Measurements from ENCODE around the gene TMEM181. TPM values are rescaled to one million over a fixed set of nuclear protein-coding genes. Genes with fewer than 3 reads are reported as not detected.

The TMEM181 gene
- total and polyA plus RNA-seq, 2 donors (not counting 1 experiment from before 2014, with no cell fraction given) = 35.6 to 36.0 TPM

GRCh38 chr6:158586652-158587051 lies 26.8 kb downstream of the TMEM181 start:
- Histone ChIP-seq H3K4me1 (ENCODE audit: control insufficient read depth, extremely low read depth, insufficient read depth, low read length) (no peaks in the 10 kb centered on the region), H3K9ac (ENCODE audit: insufficient read depth, low read length) (no peak overlapping the region), H3K79me2 (ENCODE audit: control insufficient read depth, insufficient read depth, low read length) (no peaks in the 10 kb centered on the region), H4K20me1 (ENCODE audit: control insufficient read depth, extremely low read depth, insufficient read depth, low read length) (no peaks in the 10 kb centered on the region), H3K36me3 (ENCODE audit: control insufficient read depth, insufficient read depth, low read length) (peaks cover 20% of the 10 kb centered on the region), H3K27me3 (ENCODE audit: control insufficient read depth, insufficient read depth, low read length) (no peaks in the 10 kb centered on the region), H3K9me3 (ENCODE audit: control insufficient read depth, insufficient read depth, low read depth, low read length) (no peaks in the 10 kb centered on the region), H3K4me2 (ENCODE audit: extremely low read depth, insufficient read depth, low read length) (no peak overlapping the region), H3K27ac (ENCODE audit: insufficient read depth, low read length) (no peak overlapping the region), H3K4me3 (replicated peaks in 1 of 4; ENCODE audit: control extremely low read depth in 1 of 4, insufficient read depth in 1 of 4, low read depth in 3 of 4, low read length in 4 of 4) (no peak overlapping the region), H2AFZ (ENCODE audit: low read length) (no peak overlapping the region)
- TF ChIP-seq CTCF (conservative IDR thresholded peaks at IDR 0.05 in 1 of 2, IDR thresholded peaks at IDR 0.05 in 1 of 2; ENCODE audit: low read depth in 1 of 2, low read length in 2 of 2) = no peak
- no peak for TF ChIP-seq EZH2 (IDR thresholded peaks at IDR 0.05; ENCODE audit: low read length, missing control alignments)
- no peak for DNase-seq (ENCODE audit: low read depth in 2 of 2)

GRCh38 chr6:158589366-158589765 lies 29.5 kb downstream of the TMEM181 start:
- no peaks in the 10 kb centered on the region for H3K9me3 ChIP-seq (ENCODE audit: control insufficient read depth, insufficient read depth, low read depth, low read length)
- no peaks in the 10 kb centered on the region for H3K79me2 ChIP-seq (ENCODE audit: control insufficient read depth, insufficient read depth, low read length)
- H3K9ac ChIP-seq (ENCODE audit: insufficient read depth, low read length) = no peak overlapping the region
- no peaks in the 10 kb centered on the region for H3K27me3 ChIP-seq (ENCODE audit: control insufficient read depth, insufficient read depth, low read length)
- TF ChIP-seq EZH2 (IDR thresholded peaks at IDR 0.05; ENCODE audit: low read length, missing control alignments) (no peak), CTCF (conservative IDR thresholded peaks at IDR 0.05 in 1 of 2, IDR thresholded peaks at IDR 0.05 in 1 of 2; ENCODE audit: low read depth in 1 of 2, low read length in 2 of 2) (no peak)
- H3K27ac ChIP-seq (ENCODE audit: insufficient read depth, low read length) = no peak overlapping the region
- no peak overlapping the region for H2AFZ ChIP-seq (ENCODE audit: low read length)
- H3K4me1 ChIP-seq (ENCODE audit: control insufficient read depth, extremely low read depth, insufficient read depth, low read length) = no peaks in the 10 kb centered on the region
- no peak overlapping the region for H3K4me3 ChIP-seq (replicated peaks in 1 of 4; ENCODE audit: control extremely low read depth in 1 of 4, insufficient read depth in 1 of 4, low read depth in 3 of 4, low read length in 4 of 4)
- no peaks in the 10 kb centered on the region for H4K20me1 ChIP-seq (ENCODE audit: control insufficient read depth, extremely low read depth, insufficient read depth, low read length)
- DNase-seq (ENCODE audit: low read depth in 2 of 2) = no peak
- peaks cover 20% of the 10 kb centered on the region for H3K36me3 ChIP-seq (ENCODE audit: control insufficient read depth, insufficient read depth, low read length)
- no peak overlapping the region for H3K4me2 ChIP-seq (ENCODE audit: extremely low read depth, insufficient read depth, low read length)

DNA sequence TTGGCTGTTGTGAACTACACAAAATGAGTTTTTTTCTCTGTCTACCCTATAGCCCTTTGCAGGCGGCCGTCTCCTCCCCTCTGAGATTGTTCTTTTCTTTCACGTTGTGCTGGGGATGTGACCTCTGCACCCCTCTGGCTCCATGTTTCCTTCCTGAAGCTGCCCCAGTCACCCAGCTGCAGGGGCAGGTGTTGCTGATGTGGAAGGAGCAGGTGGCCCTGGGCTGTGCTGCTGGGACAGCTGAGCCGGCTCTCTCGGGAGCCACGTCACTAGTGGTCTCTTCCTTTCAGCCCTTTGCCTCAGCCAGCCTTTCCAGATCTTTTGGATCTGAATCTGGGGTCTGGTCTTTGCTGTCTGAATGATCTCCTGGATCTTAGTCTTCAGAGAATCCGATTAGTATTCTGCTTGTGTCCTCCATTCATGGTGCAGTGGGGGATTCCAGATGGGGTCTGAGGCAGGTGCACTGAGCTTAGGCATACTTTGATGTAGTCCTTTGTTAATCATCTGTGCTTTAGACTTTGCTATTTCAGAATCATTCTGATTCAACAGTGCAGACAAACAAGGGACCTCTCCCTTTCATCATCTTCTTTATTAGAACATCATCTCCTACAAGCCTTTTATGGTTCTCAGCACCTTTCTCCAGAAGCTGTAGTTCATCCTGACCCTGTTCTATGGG lies 31.4 kb downstream of the TMEM181 start:
- TF ChIP-seq CTCF (conservative IDR thresholded peaks at IDR 0.05 in 1 of 2, IDR thresholded peaks at IDR 0.05 in 1 of 2; ENCODE audit: low read depth in 1 of 2, low read length in 2 of 2) (no peak), EZH2 (IDR thresholded peaks at IDR 0.05; ENCODE audit: low read length, missing control alignments) (no peak)
- H3K4me2 ChIP-seq (ENCODE audit: extremely low read depth, insufficient read depth, low read length) = no peak overlapping the region
- no peak for DNase-seq (ENCODE audit: low read depth in 2 of 2)
- peaks cover 12% of the 10 kb centered on the region for H3K36me3 ChIP-seq (ENCODE audit: control insufficient read depth, insufficient read depth, low read length)
- no peaks in the 10 kb centered on the region for H3K27me3 ChIP-seq (ENCODE audit: control insufficient read depth, insufficient read depth, low read length)
- H3K4me1 ChIP-seq (ENCODE audit: control insufficient read depth, extremely low read depth, insufficient read depth, low read length) = no peaks in the 10 kb centered on the region
- no peaks in the 10 kb centered on the region for H3K9me3 ChIP-seq (ENCODE audit: control insufficient read depth, insufficient read depth, low read depth, low read length)
- H4K20me1 ChIP-seq (ENCODE audit: control insufficient read depth, extremely low read depth, insufficient read depth, low read length) = no peaks in the 10 kb centered on the region
- no peaks in the 10 kb centered on the region for H3K79me2 ChIP-seq (ENCODE audit: control insufficient read depth, insufficient read depth, low read length)
- H3K27ac ChIP-seq (ENCODE audit: insufficient read depth, low read length) = no peak overlapping the region
- H3K9ac ChIP-seq (ENCODE audit: insufficient read depth, low read length) = no peak overlapping the region
- H2AFZ ChIP-seq (ENCODE audit: low read length) = no peak overlapping the region
- H3K4me3 ChIP-seq (replicated peaks in 1 of 4; ENCODE audit: control extremely low read depth in 1 of 4, insufficient read depth in 1 of 4, low read depth in 3 of 4, low read length in 4 of 4) = no peak overlapping the region

Measured in fibroblast of lung (primary cell).